Esophagus (tissue), 2 donors: ENCODE data around the gene CYSLTR2. TPM values are rescaled to one million over a fixed set of nuclear protein-coding genes. Genes with fewer than 3 reads are reported as not detected.
"Not testable (repeated sequence)": the region's sequence is repeated elsewhere in the genome, so short reads cannot be mapped to it uniquely, and the experiment has no call there.

ENCODE experiments used
- H3K27ac ChIP-seq, 2 donors: one replicate each; pipeline ENCODE4 v1.5.1; 2013; ENCODE audit warnings: low read depth in 2 of 2, mild to moderate bottlenecking in 2 of 2, inconsistent platforms in 1 of 2, low read length in 1 of 2, moderate library complexity in 1 of 2
- H3K27me3 ChIP-seq, 2 donors: one replicate each; pipeline ENCODE4 v1.6.1; 2013; ENCODE audit warnings: low read length in 2 of 2, control low read depth in 1 of 2, mild to moderate bottlenecking in 1 of 2; ENCODE audit not compliant: insufficient read depth in 2 of 2, control insufficient read depth in 1 of 2
- H3K36me3 ChIP-seq, 2 donors: one replicate each; pipeline ENCODE4 v1.6.1; 2013; ENCODE audit warnings: low read length in 1 of 2; ENCODE audit not compliant: control insufficient read depth in 2 of 2, insufficient read depth in 2 of 2
- H3K4me1 ChIP-seq, 2 donors: one replicate each; pipeline ENCODE4 v1.6.1; 2013; ENCODE audit warnings: low read length in 1 of 2; ENCODE audit not compliant: control insufficient read depth in 2 of 2, insufficient read depth in 2 of 2
- H3K4me3 ChIP-seq, 2 donors: one replicate each; pipeline ENCODE4 v1.5.1; 2013; ENCODE audit warnings: low read length in 2 of 2, mild to moderate bottlenecking in 2 of 2, low read depth in 1 of 2, moderate library complexity in 1 of 2
- H3K9me3 ChIP-seq, 2 donors: one replicate each; pipeline ENCODE4 v1.6.1; 2013; ENCODE audit warnings: mild to moderate bottlenecking in 2 of 2, low read depth in 1 of 2, low read length in 1 of 2, moderate library complexity in 1 of 2; ENCODE audit not compliant: control insufficient read depth in 2 of 2, insufficient read depth in 1 of 2
- WGBS, 2 donors: extraction: QIAGEN DNeasy Blood & Tissue Kit; methylation state at CpG; one replicate each; pipeline ENCODE4 v1.1.7; 2013; 5-methylcytosine and 5-hydroxymethylcytosine counted together
- polyA plus RNA-seq, 2 donors: library from polyadenylated mRNA; stranded (reverse); fragments of 200-250 nt; gene quantifications; one replicate each; pipeline ENCODE4 v1.2.3, GENCODE V29; 2013
- donor health status: healthy with polysubstance abuse.
- donor health status: Bipolar disorder and iron deficiency.

Gene CYSLTR2
- polyA plus RNA-seq, 2 donors, result 0.07 to 0.12 TPM

GRCh38 chr13:48654511-48654910 lies 782 bp downstream of the CYSLTR2 start:
- Histone ChIP-seq H3K27me3 (no peaks in the 10 kb centered on the region), H3K36me3 (no peaks in the 10 kb centered on the region), H3K4me3 (no peak overlapping the region), H3K4me1 (no peaks in the 10 kb centered on the region), H3K9me3 (no peaks in the 10 kb centered on the region), H3K27ac (no peak overlapping the region)
- WGBS, 2 donors, result 56 to 61% methylated on average over 1 of the region's 1 CpG

- WGBS, 2 donors, result 94% methylated on average over 4 of the region's 4 CpGs
- Histone ChIP-seq H3K4me1 (no peaks in the 10 kb centered on the region), H3K9me3 (no peaks in the 10 kb centered on the region), H3K4me3 (no peak overlapping the region), H3K27ac (no peak overlapping the region), H3K27me3 (no peaks in the 10 kb centered on the region), H3K36me3 (no peaks in the 10 kb centered on the region)
These were observed 1.6 kb downstream of the CYSLTR2 start for GRCh38 chr13:48655291-48655690.

- Histone ChIP-seq H3K36me3 (no peaks in the 10 kb centered on the region), H3K4me3 (no peak overlapping the region), H3K27me3 (no peaks in the 10 kb centered on the region), H3K27ac (no peak overlapping the region), H3K9me3 (no peaks in the 10 kb centered on the region), H3K4me1 (no peaks in the 10 kb centered on the region)
- 53 to 57% methylated on average over 3 of the region's 3 CpGs for WGBS, 2 donors
These were observed 2.9 kb downstream of the CYSLTR2 start for GRCh38 chr13:48656608-48657007.

GRCh38 chr13:48660361-48661076 lies 6.8 kb downstream of the CYSLTR2 start:
- Histone ChIP-seq H3K36me3 (no peaks in the 10 kb centered on the region), H3K9me3 (no peaks in the 10 kb centered on the region), H3K4me1 (no peaks in the 10 kb centered on the region), H3K27me3 (no peaks in the 10 kb centered on the region), H3K27ac (no peak overlapping the region), H3K4me3 (no peak overlapping the region)
- WGBS, 2 donors, result 41 to 45% methylated on average over 4 of the region's 4 CpGs

GRCh38 chr13:48661107-48661506 lies 7.4 kb downstream of the CYSLTR2 start:
- H3K36me3 ChIP-seq, result no peaks in the 10 kb centered on the region
- H3K27ac ChIP-seq, result no peak overlapping the region
- H3K9me3 ChIP-seq, result no peaks in the 10 kb centered on the region
- H3K27me3 ChIP-seq, result no peaks in the 10 kb centered on the region
- WGBS, 2 donors, result 61 to 77% methylated on average over 5 of the region's 5 CpGs
- H3K4me1 ChIP-seq, result no peaks in the 10 kb centered on the region
- no peak overlapping the region for H3K4me3 ChIP-seq

GRCh38 chr13:48662226-48662625 lies 8.5 kb downstream of the CYSLTR2 start:
- no peaks in the 10 kb centered on the region for H3K27me3 ChIP-seq
- H3K36me3 ChIP-seq, result no peaks in the 10 kb centered on the region
- H3K4me3 ChIP-seq, result no peak overlapping the region
- 82 to 89% methylated on average over 1 of the region's 1 CpG for WGBS, 2 donors
- peaks cover 0 to 2% of the 10 kb centered on the region in 2 donors for H3K9me3 ChIP-seq
- H3K4me1 ChIP-seq, result no peaks in the 10 kb centered on the region
- no peak overlapping the region for H3K27ac ChIP-seq

GRCh38 chr13:48667136-48667535 lies 13.4 kb downstream of the CYSLTR2 start:
- no peaks in the 10 kb centered on the region for H3K36me3 ChIP-seq
- WGBS, 2 donors, result 63 to 66% methylated on average over 3 of the region's 3 CpGs
- no peaks in the 10 kb centered on the region for H3K4me1 ChIP-seq

GRCh38 chr13:48671421-48671820 lies 17.7 kb downstream of the CYSLTR2 start:
- H3K9me3 ChIP-seq, H3K4me3 ChIP-seq, H3K27me3 ChIP-seq, H3K4me1 ChIP-seq, H3K27ac ChIP-seq, H3K36me3 ChIP-seq: not testable (repeated sequence)
- WGBS, 2 donors, result 65 to 68% methylated on average over 2 of the region's 2 CpGs

More at GRCh38 chr13:48667136-48667535, 13.4 kb downstream of the CYSLTR2 start:
- Histone ChIP-seq H3K27ac (no peak overlapping the region), H3K4me3 (no peak overlapping the region), H3K9me3 (peaks cover 0 to 3% of the 10 kb centered on the region in 2 donors), H3K27me3 (no peaks in the 10 kb centered on the region)

GRCh38 chr13:48675247-48675646 lies 21.5 kb downstream of the CYSLTR2 start:
- WGBS, 2 donors, result 53 to 60% methylated on average over 1 of the region's 1 CpG
- H3K27ac ChIP-seq, result no peak overlapping the region
- H3K36me3 ChIP-seq, result no peaks in the 10 kb centered on the region
- no peaks in the 10 kb centered on the region for H3K27me3 ChIP-seq
- no peaks in the 10 kb centered on the region for H3K4me1 ChIP-seq
- H3K9me3 ChIP-seq, result no peaks in the 10 kb centered on the region
- H3K4me3 ChIP-seq, result no peak overlapping the region

- no peak overlapping the region for H3K4me3 ChIP-seq
- no peak overlapping the region for H3K27ac ChIP-seq
- H3K9me3 ChIP-seq, result no peaks in the 10 kb centered on the region
- H3K4me1 ChIP-seq, result no peaks in the 10 kb centered on the region
- 78 to 86% methylated on average over 3 of the region's 3 CpGs for WGBS, 2 donors
- H3K36me3 ChIP-seq, result no peaks in the 10 kb centered on the region
- no peaks in the 10 kb centered on the region for H3K27me3 ChIP-seq
These were observed 24.6 kb downstream of the CYSLTR2 start for GRCh38 chr13:48678316-48678715.
